ENCODE data around the gene B4GALT2.

DNA sequence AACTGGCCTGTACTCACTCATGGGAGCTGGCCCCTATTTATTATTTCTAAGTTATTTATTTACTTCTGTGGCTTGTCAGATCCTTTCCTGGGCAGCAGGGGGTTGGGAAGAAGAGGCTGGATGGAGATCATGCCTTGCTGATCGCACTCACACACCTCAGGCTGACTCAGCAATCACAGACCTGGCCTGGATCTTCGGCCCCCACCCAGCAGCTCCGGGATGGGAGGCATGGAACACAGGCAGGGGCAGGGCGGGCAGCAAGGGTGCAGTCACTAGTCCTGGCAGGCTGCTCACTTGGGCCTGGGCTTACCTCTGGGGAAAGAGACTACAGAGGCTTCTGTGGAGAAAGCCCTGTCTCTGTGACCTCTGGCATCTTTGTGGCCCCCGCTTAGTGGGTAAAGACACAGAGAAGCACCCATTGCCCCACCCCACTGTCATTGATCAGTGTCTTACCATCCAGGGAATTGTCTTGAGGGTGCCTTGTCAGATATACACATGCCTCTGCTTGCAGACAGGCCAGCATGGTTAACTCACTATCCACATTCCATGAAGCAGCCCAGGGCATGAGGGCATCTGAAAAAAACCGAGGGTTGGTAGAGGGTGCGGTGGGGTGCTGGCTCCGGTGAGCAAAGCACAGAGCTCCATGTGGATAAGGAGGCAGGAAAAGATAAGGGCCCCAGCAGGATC, 41.7 kb upstream of the B4GALT2 start:
- no peak for TF ChIP-seq POLR2A (IDR thresholded peaks at IDR 0.05)
- TF ChIP-seq, protein P1, sequence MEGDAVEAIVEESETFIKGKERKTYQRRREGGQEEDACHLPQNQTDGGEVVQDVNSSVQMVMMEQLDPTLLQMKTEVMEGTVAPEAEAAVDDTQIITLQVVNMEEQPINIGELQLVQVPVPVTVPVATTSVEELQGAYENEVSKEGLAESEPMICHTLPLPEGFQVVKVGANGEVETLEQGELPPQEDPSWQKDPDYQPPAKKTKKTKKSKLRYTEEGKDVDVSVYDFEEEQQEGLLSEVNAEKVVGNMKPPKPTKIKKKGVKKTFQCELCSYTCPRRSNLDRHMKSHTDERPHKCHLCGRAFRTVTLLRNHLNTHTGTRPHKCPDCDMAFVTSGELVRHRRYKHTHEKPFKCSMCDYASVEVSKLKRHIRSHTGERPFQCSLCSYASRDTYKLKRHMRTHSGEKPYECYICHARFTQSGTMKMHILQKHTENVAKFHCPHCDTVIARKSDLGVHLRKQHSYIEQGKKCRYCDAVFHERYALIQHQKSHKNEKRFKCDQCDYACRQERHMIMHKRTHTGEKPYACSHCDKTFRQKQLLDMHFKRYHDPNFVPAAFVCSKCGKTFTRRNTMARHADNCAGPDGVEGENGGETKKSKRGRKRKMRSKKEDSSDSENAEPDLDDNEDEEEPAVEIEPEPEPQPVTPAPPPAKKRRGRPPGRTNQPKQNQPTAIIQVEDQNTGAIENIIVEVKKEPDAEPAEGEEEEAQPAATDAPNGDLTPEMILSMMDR (IDR thresholded peaks at IDR 0.05) = no peak
